ENCODE data around the gene DST.

Gene DST

DNA sequence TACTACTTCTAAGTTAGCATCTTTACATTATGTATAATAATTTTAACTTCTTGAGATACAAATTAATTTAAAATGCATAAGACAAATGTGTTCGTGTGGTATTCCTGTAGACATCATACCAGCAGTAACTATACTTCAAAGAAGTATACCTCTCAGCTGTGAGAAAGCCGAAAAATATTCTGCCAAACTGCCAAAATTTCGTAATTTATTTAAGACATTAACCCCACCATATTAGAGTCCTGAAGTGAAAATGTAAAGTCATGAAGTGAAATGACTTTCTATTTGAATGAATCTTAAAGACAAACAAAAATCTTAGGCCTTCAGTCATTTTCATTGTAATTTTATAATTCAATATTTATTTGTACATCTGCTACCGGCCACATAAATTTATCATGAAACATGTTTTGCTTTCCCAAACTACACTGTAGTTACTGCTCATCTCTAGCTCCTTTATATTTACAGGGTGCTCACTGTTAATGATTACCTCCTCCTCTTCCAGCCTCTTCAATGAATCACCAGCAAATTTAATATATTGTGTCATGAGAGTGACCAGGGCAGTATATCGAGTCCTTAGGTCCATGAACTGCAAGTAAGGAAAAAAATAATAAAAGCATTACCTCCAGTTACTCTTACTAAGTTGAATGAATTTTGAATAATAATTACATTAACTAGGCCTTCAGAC lies 18.5 kb downstream of the DST start:
- DNase-seq (ENCODE audit: low spot score in 2 of 2) (no peak), ATAC-seq (ENCODE audit: low read depth) (no peak)
- Mint-ChIP-seq H3K4me3 (no peak overlapping the region), H3K36me3 (no peaks in the 10 kb centered on the region), H3K27ac (no peak overlapping the region), H3K4me1 (no peaks in the 10 kb centered on the region), H3K27me3 (peaks cover 2% of the 10 kb centered on the region), H3K9me3 (peaks cover 1% of the 10 kb centered on the region)

DNA sequence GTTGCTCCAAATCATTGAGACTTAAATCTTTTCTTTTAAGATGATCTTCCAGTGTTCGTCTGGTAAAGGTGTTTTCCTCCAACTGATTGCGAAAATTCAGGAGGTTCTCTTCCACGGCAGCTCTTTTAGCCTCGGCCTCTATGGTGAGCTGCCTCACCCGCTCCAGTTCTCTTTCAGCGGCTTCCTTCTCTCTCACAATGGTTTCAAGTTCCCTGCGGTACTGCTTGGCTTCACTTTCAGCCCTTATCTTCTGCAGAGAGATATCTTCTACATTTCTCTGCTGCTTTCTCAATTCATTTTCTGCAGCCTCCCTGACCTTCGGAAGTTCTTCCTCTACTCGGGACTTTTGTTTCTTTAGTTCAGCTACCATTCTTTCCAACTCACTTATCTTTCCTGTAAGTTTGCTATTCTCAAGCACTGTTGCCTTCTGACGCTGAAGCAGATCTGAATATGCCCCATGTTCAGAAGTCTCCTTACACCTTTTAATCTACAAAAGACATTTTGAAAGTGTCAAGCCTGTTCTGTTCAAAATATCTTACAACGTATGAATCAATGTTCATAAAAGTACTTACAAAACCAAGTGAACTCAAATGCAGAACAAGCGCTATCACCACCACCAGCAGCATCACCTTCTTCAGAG lies 22.3 kb downstream of the DST start:
- ATAC-seq (ENCODE audit: low read depth) (no peak), DNase-seq (ENCODE audit: low spot score in 2 of 2) (no peak)
- H3K27me3 Mint-ChIP-seq = peaks cover 2% of the 10 kb centered on the region
- no peaks in the 10 kb centered on the region for H3K36me3 Mint-ChIP-seq
- H3K4me1 Mint-ChIP-seq = no peaks in the 10 kb centered on the region
- peaks cover 1% of the 10 kb centered on the region for H3K9me3 Mint-ChIP-seq
- no peak overlapping the region for H3K4me3 Mint-ChIP-seq
- H3K27ac Mint-ChIP-seq = no peak overlapping the region

DNA sequence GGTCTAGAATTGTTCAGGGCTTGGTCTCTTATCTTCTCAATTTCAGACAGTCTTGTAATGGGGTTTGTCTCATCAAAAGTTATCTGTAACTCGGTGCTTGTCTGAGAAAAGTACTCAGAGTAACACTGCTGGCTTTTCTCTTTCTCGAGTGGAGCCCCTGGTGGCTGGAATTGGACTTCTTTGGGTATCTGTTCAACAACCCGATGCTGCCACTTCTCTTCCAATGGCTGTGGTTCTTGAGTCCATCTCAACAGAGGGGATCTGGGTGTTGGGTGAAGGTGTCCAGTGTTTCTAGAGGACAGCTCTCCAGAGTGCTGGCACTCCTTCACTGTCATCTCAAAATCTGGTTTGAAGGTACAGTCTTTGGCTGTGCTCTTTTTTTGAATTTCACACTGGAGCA lies 24.6 kb downstream of the DST start:
- H3K27me3 Mint-ChIP-seq = peaks cover 2% of the 10 kb centered on the region
- H3K36me3 Mint-ChIP-seq = no peaks in the 10 kb centered on the region
- H3K9me3 Mint-ChIP-seq = peaks cover 1% of the 10 kb centered on the region
- ATAC-seq (ENCODE audit: low read depth) = no peak
- no peaks in the 10 kb centered on the region for H3K4me1 Mint-ChIP-seq
- H3K4me3 Mint-ChIP-seq = no peak overlapping the region
- H3K27ac Mint-ChIP-seq = no peak overlapping the region
- no peak for DNase-seq (ENCODE audit: low spot score in 2 of 2)

DNA sequence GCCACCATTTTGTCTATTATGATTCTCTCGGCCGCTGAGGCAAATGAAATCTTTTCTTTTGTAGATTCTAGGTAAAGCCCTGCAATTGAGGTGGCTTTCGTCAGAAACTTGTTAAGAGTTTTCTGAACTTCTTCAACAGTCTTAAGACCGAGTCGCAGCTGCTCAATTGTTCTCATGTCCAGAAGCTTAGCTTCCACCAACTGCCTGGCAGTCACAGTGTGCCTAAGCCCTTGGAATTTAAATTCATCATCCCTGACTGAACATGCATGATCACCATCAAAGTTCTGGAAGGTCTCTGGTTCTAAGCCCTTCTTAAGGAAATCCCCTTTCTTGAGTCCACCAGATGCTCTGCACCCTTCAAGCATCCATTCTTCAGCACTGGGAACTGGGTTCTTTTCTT lies 25.7 kb downstream of the DST start:
- no peak overlapping the region for H3K27ac Mint-ChIP-seq
- no peaks in the 10 kb centered on the region for H3K4me1 Mint-ChIP-seq
- no peaks in the 10 kb centered on the region for H3K27me3 Mint-ChIP-seq
- H3K36me3 Mint-ChIP-seq = no peaks in the 10 kb centered on the region
- H3K4me3 Mint-ChIP-seq = no peak overlapping the region
- DNase-seq (ENCODE audit: low spot score in 2 of 2) = no peak
- no peaks in the 10 kb centered on the region for H3K9me3 Mint-ChIP-seq
- no peak for ATAC-seq (ENCODE audit: low read depth)

DNA sequence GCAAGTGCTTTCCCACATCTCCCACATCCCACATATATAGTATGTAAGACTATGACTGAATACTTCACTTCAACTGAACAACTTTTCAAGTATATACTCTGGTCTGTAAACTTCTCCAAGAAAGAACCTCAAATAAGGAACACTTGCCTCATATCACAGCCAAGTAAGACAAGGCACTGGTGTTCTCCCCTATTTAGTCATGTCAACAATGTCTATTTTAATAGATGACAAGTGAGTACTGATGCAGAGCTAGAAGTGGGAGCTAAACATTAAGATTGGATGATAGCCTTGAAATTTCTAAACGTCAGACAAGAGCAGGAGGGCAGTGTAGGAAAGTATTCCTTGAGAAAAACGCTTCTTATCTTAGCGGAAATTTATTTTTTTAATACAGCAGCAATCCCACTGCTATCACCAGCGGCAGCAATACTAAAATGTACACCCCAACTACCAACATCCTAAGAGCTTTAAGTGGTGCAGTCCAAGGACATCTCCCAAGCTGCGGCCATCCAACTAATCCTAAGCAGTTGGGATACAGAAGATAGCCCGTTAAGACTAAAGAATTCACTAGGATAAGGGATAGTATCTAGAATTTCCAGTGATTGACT lies 29.3 kb downstream of the DST start:
- DNase-seq (ENCODE audit: low spot score in 2 of 2) (no peak), ATAC-seq (ENCODE audit: low read depth) (no peak)
- Mint-ChIP-seq H3K36me3 (no peaks in the 10 kb centered on the region), H3K4me3 (no peak overlapping the region), H3K9me3 (no peaks in the 10 kb centered on the region), H3K4me1 (no peaks in the 10 kb centered on the region), H3K27ac (no peak overlapping the region), H3K27me3 (peaks cover 4% of the 10 kb centered on the region)

DNA sequence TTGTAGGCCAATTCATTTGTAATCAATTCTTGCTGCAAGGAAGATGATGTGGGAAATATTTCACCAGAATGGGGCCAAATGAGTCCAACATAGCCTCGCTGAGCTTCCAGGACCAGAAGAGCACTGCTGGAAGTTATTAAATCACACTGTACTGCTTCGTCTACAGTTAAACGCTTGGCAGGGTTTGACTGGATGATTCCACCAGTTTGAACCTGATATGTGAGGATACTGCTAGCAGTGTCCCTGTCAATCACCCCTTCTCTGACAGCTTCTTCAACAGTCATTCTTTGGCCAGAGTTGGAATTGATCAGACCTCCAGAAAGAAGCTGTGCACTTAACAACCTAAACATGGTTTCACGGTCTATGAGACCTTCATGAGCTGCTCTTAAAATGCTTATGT lies 34.4 kb downstream of the DST start:
- Mint-ChIP-seq H3K27ac (no peak overlapping the region), H3K27me3 (peaks cover 12% of the 10 kb centered on the region), H3K9me3 (no peaks in the 10 kb centered on the region), H3K4me1 (no peaks in the 10 kb centered on the region), H3K4me3 (no peak overlapping the region), H3K36me3 (no peaks in the 10 kb centered on the region)
- ATAC-seq (ENCODE audit: low read depth) = no peak
- DNase-seq (ENCODE audit: low spot score in 2 of 2) = no peak

DNA sequence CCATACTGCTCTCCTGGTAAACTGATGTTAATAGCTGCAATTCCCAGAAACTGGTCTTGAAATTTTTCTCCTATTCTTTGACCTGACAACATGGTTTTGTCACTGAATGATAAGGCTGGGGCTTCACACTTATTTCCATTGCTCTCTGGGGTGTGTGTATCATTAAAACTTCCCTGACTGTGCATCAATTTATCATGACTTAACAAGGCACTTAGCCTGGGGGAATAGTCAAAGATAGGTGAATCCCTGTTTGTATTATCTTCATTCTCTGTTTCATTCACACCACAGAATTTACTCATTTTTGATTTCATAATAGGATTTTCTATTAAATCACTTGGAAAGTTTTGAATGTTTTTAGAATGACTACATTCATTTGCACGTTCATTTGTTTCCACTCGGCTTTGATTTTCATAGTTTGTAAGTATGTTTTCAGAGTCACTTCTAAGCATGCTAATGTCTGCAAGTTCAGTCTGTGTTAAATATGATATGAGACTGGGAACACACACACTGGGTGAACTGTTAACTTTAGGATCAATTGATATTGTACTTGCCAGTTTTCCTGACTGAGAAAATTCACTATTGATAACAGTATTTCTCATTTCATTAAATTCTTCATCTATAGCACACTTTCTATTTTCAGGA lies 35.5 kb downstream of the DST start:
- Mint-ChIP-seq H3K36me3 (no peaks in the 10 kb centered on the region), H3K27ac (no peak overlapping the region), H3K9me3 (no peaks in the 10 kb centered on the region), H3K27me3 (peaks cover 12% of the 10 kb centered on the region), H3K4me3 (no peak overlapping the region), H3K4me1 (no peaks in the 10 kb centered on the region)
- DNase-seq (ENCODE audit: low spot score in 2 of 2) (no peak), ATAC-seq (ENCODE audit: low read depth) (no peak)

DNA sequence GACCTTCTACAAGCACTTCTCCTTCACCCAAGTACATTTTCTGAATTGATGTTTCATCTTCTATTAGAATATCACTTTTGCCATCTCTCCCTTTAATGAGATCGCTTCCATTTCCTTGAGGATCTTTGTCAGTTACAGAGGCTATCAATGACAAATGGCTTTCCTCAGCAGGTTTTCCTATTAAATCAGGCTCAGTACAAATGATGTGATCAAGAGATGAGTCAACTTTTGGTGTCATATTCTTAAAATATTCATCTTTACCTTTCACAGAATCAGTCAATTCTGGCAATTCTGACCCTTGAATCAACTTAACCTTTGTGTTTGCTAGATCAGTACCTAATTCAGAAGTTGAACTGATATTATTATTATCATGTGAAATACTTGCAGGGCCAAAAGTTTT lies 37.3 kb downstream of the DST start:
- H3K27ac Mint-ChIP-seq = no peak overlapping the region
- DNase-seq (ENCODE audit: low spot score in 2 of 2) (no peak), ATAC-seq (ENCODE audit: low read depth) (no peak)
- H3K27me3 Mint-ChIP-seq = peaks cover 11% of the 10 kb centered on the region
- H3K9me3 Mint-ChIP-seq = no peaks in the 10 kb centered on the region
- H3K36me3 Mint-ChIP-seq = no peaks in the 10 kb centered on the region
- H3K4me1 Mint-ChIP-seq = no peaks in the 10 kb centered on the region
- H3K4me3 Mint-ChIP-seq = no peak overlapping the region

DNA sequence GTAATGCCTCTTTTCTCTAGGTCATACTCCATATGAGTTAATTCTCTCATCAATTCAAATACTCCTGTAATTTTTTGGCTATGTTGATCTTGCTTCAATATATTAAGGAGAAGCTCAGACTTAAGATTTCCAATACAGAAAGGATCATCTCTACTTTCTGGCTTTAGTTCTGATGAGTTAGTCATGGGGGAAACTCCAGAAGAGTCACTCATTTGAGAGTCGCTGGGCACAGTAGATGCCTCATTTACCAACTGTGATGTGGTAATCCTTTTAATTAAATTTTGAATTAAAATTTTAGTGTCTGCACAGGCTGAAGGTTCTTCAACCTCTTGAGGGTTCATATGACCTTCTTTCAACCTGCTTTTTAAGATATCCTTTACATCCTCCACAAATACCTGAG lies 38.5 kb downstream of the DST start:
- Mint-ChIP-seq H3K36me3 (no peaks in the 10 kb centered on the region), H3K9me3 (no peaks in the 10 kb centered on the region), H3K4me3 (no peak overlapping the region), H3K27me3 (peaks cover 8% of the 10 kb centered on the region), H3K27ac (no peak overlapping the region), H3K4me1 (no peaks in the 10 kb centered on the region)
- DNase-seq (ENCODE audit: low spot score in 2 of 2) = no peak
- no peak for ATAC-seq (ENCODE audit: low read depth)

DNA sequence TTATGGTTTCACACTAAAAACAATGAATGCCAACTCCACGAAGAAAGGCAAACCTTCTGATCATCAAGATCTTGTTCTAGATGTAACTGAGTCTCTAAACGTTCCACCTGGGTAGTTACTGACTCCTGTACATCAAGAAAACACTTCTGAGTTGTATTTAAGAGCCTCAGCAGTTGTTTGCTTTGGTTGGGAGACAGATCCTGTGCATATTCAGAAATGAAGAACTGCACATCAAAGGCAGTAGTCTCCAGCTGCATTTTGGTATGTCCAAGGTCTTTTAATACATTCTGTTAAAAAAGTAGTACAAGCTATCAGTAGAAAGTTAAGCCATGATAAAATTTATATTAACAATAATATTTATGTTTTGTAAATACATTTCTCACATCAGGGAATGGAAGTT lies 41.3 kb downstream of the DST start:
- Mint-ChIP-seq H3K27ac (no peak overlapping the region), H3K36me3 (no peaks in the 10 kb centered on the region), H3K27me3 (peaks cover 6% of the 10 kb centered on the region), H3K9me3 (no peaks in the 10 kb centered on the region), H3K4me1 (no peaks in the 10 kb centered on the region), H3K4me3 (no peak overlapping the region)
- DNase-seq (ENCODE audit: low spot score in 2 of 2) (no peak), ATAC-seq (ENCODE audit: low read depth) (no peak)

DNA sequence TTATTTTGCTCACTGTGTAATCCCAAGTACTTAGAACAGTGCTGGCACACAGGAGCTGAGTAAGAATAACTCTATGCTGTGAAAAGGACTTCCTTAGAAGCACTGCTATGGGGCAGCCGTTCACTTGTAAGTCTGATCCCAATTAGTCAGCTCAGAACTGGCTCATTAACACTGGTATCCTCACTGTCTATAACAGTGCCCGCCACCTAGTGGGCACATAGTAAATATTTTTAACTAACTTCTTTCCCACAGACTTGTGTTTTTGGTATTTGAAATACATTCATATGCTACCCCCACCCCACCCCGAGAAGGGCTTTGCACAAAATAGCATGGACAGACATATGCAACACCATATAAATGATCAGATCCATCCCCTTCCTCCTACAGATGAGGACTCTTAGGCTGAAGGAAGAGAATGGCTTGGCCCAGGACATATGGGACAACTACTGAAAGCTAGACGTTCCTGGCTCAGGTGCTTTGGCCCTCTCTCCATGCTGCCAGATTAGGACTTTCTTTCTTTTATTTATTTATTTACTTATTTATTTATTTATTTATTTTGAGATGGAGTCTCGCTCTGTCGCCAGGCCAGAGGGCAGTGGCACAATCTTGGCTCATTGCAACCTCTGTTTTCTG lies 47.1 kb downstream of the DST start:
- Mint-ChIP-seq H3K27ac (no peak overlapping the region), H3K27me3 (no peaks in the 10 kb centered on the region), H3K4me1 (peaks cover 16% of the 10 kb centered on the region), H3K9me3 (no peaks in the 10 kb centered on the region), H3K36me3 (no peaks in the 10 kb centered on the region), H3K4me3 (no peak overlapping the region)
- peak; percentile 51 for ATAC-seq (ENCODE audit: low read depth)
- peak; percentile 7 to 20 for DNase-seq (ENCODE audit: low spot score in 2 of 2)

DNA sequence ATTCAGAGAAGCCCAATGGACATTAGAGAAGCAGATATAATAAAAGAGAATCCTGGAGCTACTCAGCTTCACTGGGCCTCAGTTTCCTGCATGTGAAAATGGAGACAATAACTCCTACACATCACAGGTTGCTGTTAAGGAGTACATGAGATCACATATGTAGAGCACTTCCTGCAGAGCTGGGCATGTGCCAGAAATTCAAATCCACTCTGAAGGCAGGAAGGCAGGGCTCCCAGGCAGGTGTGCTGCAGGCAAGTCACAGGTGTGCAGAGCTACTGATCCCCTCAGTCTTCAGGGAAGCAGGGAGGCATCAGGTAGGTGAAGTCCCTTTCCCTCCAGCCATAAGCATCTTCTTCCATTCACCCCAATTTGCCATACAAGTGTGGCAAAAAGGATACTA lies 48.0 kb downstream of the DST start:
- no peaks in the 10 kb centered on the region for H3K36me3 Mint-ChIP-seq
- H3K27me3 Mint-ChIP-seq = no peaks in the 10 kb centered on the region
- H3K4me1 Mint-ChIP-seq = peaks cover 16% of the 10 kb centered on the region
- no peaks in the 10 kb centered on the region for H3K9me3 Mint-ChIP-seq
- H3K27ac Mint-ChIP-seq = no peak overlapping the region
- ATAC-seq (ENCODE audit: low read depth) (no peak), DNase-seq (ENCODE audit: low spot score in 2 of 2) (no peak)
- no peak overlapping the region for H3K4me3 Mint-ChIP-seq

DNA sequence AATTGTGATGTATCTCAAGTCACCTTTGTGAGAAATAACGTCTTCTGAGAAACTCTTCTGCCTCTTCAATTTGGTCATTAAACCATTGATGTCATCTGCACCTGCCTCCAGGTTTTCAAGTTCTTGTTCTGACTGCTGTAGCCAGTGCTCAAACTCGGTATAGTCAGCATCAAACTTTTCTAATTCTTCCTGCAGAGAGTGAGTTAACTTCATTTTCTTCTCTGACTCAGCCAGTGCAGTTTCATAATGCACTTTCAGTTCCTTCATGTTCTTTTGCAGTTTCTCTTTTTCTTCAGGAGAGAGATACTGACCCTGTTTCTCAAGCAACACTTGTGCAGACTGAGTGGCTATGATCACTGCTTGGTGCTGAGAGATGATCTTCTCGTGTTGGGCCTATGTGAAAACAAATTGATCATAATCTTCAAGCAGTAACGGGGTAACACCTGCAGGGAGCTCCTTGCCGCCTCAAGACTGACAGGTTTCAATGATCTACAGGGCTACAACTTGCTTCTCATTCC lies 48.8 kb downstream of the DST start:
- Mint-ChIP-seq H3K27ac (no peak overlapping the region), H3K9me3 (no peaks in the 10 kb centered on the region), H3K4me3 (peak overlapping the region; percentile 48), H3K4me1 (peaks cover 16% of the 10 kb centered on the region), H3K27me3 (no peaks in the 10 kb centered on the region), H3K36me3 (no peaks in the 10 kb centered on the region)
- DNase-seq (ENCODE audit: low spot score in 2 of 2) (peak in 1 of 2 donors; percentile 5), ATAC-seq (ENCODE audit: low read depth) (peak; percentile 76)

DNA sequence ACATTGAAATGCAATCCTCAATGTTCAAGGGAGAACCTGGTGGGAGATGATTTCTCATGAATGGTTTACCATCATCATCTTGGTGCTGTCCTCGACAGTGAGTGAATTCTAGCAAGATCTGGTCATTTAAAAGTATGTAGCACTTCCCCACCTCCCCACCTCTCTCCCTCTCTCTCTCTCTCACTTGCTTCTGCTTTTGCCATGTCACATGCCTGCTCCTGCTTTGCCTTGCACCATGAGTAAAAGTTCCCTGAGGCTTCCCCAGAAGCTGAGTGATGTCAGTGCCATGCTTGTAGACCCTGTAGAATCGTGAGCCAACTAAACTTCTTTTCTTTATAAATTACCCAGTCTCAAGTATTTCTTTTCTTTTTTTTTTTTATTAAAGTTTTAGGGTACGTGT lies 60.5 kb downstream of the DST start:
- ATAC-seq (ENCODE audit: low read depth) (no peak), DNase-seq (ENCODE audit: low spot score in 2 of 2) (no peak)
- Mint-ChIP-seq H3K9me3 (peaks cover 2% of the 10 kb centered on the region), H3K27me3 (no peaks in the 10 kb centered on the region), H3K4me3 (no peak overlapping the region), H3K27ac (no peak overlapping the region), H3K36me3 (no peaks in the 10 kb centered on the region), H3K4me1 (no peaks in the 10 kb centered on the region)
